Osteoblast (primary cell): ENCODE data around the gene RNASEH2C. TPM values are rescaled to one million over a fixed set of nuclear protein-coding genes. Genes with fewer than 3 reads are reported as not detected.

Source experiments
- DNase-seq: peaks from one replicate; pipeline ENCODE4 v3.0.0; 2011; ENCODE audit warnings: low spot score, mixed read lengths; ENCODE audit not compliant: insufficient read length; ENCODE audit errors: missing footprints
- H2AFZ ChIP-seq: 2 replicates; pipeline ENCODE4 v1.6.0; 2011; ENCODE audit warnings: mild to moderate bottlenecking, low read length
- H3K27ac ChIP-seq: 2 replicates; pipeline ENCODE4 v1.5.1; 2011; ENCODE audit warnings: mild to moderate bottlenecking, low read depth, low read length, moderate library complexity
- H3K27me3 ChIP-seq: 2 replicates; pipeline ENCODE4 v1.6.0; 2012; ENCODE audit warnings: mild to moderate bottlenecking, control low read depth, inconsistent platforms, low read length, moderate library complexity; ENCODE audit not compliant: insufficient read depth
- H3K36me3 ChIP-seq: 2 replicates; pipeline ENCODE4 v1.5.1; 2011; ENCODE audit warnings: mild to moderate bottlenecking, low read length, control low read depth, moderate library complexity; ENCODE audit not compliant: insufficient read depth
- H3K4me1 ChIP-seq: 2 replicates; pipeline ENCODE4 v1.5.1; 2011; ENCODE audit warnings: mild to moderate bottlenecking, low read length, control low read depth, moderate library complexity; ENCODE audit not compliant: insufficient read depth
- H3K4me2 ChIP-seq: 2 replicates; pipeline ENCODE4 v1.6.0; 2011; ENCODE audit warnings: mild to moderate bottlenecking, low read length; ENCODE audit not compliant: insufficient read depth
- H3K4me3 ChIP-seq: fragments of 200-600 bp; sonication (generic); 3 replicates; pipeline ENCODE4 v1.5.1; 2012; ENCODE audit warnings: mild to moderate bottlenecking, low read length, inconsistent platforms; ENCODE audit not compliant: insufficient read depth
- H3K79me2 ChIP-seq: 2 replicates; pipeline ENCODE4 v1.6.0; 2012; ENCODE audit warnings: mild to moderate bottlenecking, low read length, control low read depth, inconsistent platforms; ENCODE audit not compliant: insufficient read depth
- H3K9me3 ChIP-seq: 2 replicates; pipeline ENCODE4 v1.5.1; 2011; ENCODE audit warnings: low read depth, low read length, control low read depth
- H4K20me1 ChIP-seq: 2 replicates; pipeline ENCODE4 v1.6.0; 2012; ENCODE audit warnings: mild to moderate bottlenecking, low read length, control low read depth; ENCODE audit not compliant: insufficient read depth
- total RNA-seq: library from RNA; depleted of rRNA; stranded (reverse); fragments of >200 nt; gene quantifications from 2 replicates; pipeline ENCODE4 v1.2.3, GENCODE V29; 2012
- TF ChIP-seq, protein P1 (sequence below): IDR thresholded peaks from 2 replicates; pipeline ENCODE4 v1.5.1; 2011; ENCODE audit warnings: mild to moderate bottlenecking, low read depth, low read length, moderate library complexity; ENCODE audit errors: extremely low read depth

The RNASEH2C gene
- total RNA-seq, 1 donor = 27.9 TPM

DNA sequence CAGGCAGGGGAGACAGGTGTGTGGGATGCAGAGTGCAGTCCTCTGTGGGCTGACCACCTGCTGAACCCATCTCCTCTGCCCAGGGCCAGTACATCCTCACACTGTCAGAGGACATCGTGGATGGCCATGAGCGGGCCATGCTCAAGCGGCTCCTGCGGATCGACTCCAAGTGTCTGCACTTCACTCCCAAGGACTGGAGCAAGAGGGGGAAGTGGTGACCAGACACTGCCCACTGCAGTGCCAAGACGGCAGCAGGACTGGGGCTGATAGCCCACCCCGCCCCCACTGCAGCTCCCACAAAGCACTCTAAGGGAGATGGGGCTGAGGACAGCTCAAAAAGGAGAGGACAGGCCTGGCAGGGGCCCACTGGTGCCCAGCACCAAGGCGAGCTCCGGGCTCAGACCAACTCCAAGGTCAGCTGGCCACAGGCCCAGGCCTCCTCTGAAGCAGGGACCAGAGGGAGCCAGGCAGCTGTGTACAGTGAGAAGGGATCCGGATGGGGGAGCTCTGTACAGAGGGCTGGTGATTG is 1.6 kb downstream of the RNASEH2C start:
- Histone ChIP-seq H3K27ac (no peak overlapping the region), H3K4me3 (peak overlapping the region; percentile 96), H2AFZ (no peak overlapping the region), H3K4me2 (peak overlapping the region; percentile 97), H3K79me2 (peaks cover 42% of the 10 kb centered on the region), H3K9me3 (no peaks in the 10 kb centered on the region), H3K4me1 (peaks cover 13% of the 10 kb centered on the region), H4K20me1 (peaks cover 24% of the 10 kb centered on the region), H3K36me3 (peaks cover 47% of the 10 kb centered on the region), H3K27me3 (no peaks in the 10 kb centered on the region)
- DNase-seq = no peak
- TF ChIP-seq, protein P1, sequence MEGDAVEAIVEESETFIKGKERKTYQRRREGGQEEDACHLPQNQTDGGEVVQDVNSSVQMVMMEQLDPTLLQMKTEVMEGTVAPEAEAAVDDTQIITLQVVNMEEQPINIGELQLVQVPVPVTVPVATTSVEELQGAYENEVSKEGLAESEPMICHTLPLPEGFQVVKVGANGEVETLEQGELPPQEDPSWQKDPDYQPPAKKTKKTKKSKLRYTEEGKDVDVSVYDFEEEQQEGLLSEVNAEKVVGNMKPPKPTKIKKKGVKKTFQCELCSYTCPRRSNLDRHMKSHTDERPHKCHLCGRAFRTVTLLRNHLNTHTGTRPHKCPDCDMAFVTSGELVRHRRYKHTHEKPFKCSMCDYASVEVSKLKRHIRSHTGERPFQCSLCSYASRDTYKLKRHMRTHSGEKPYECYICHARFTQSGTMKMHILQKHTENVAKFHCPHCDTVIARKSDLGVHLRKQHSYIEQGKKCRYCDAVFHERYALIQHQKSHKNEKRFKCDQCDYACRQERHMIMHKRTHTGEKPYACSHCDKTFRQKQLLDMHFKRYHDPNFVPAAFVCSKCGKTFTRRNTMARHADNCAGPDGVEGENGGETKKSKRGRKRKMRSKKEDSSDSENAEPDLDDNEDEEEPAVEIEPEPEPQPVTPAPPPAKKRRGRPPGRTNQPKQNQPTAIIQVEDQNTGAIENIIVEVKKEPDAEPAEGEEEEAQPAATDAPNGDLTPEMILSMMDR = no peak

DNA sequence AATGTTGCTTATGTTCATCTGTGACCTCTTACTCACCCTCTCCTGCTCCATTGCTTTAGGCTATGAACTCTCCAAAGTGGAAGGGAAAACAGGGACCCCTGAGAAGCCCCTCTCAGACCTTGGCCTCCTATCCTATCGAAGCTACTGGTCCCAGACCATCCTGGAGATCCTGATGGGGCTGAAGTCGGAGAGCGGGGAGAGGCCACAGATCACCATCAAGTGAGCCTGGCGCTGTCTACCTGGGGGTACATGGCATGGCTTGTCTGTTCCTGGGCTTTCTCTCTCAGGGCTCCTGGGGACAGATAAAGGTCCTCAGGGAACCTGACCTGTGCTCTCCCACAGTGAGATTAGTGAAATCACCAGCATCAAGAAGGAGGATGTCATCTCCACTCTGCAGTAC is 2.1 kb downstream of the RNASEH2C start:
- peaks cover 24% of the 10 kb centered on the region for H4K20me1 ChIP-seq
- no peak overlapping the region for H3K27ac ChIP-seq
- peak overlapping the region; percentile 96 for H3K4me3 ChIP-seq
- no peaks in the 10 kb centered on the region for H3K9me3 ChIP-seq
- H3K4me2 ChIP-seq = peak overlapping the region; percentile 97
- no peak overlapping the region for H2AFZ ChIP-seq
- H3K79me2 ChIP-seq = peaks cover 44% of the 10 kb centered on the region
- peaks cover 52% of the 10 kb centered on the region for H3K36me3 ChIP-seq
- H3K4me1 ChIP-seq = peaks cover 13% of the 10 kb centered on the region
- no peak for DNase-seq
- no peaks in the 10 kb centered on the region for H3K27me3 ChIP-seq
- TF ChIP-seq, protein P1 = no peak

DNA sequence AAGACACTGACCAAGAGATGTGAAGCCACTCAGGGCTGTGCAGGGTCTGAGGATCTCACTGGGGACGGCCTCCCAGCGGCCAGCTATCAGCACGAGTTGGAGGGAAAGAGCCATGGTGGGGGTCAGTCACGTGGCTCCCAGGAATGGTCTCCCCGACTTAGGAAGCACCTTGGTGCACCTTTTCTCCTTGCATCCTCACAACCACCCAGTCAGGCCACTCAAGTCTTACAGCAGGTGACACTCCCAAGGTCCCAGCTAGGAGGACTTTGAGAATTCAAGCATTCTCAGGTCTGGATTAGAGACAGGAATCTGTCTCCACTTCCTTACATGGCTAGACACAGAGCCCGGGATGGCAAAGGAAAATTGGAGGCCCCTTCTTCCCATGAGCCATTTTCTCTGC is 2.7 kb downstream of the RNASEH2C start:
- H3K4me2 ChIP-seq = no peak overlapping the region
- H4K20me1 ChIP-seq = peaks cover 24% of the 10 kb centered on the region
- peaks cover 51% of the 10 kb centered on the region for H3K79me2 ChIP-seq
- H3K27ac ChIP-seq = no peak overlapping the region
- DNase-seq = no peak
- H3K36me3 ChIP-seq = peaks cover 55% of the 10 kb centered on the region
- H3K4me1 ChIP-seq = peaks cover 15% of the 10 kb centered on the region
- TF ChIP-seq, protein P1 = no peak
- H3K4me3 ChIP-seq = no peak overlapping the region
- no peak overlapping the region for H2AFZ ChIP-seq
- H3K27me3 ChIP-seq = no peaks in the 10 kb centered on the region
- H3K9me3 ChIP-seq = no peaks in the 10 kb centered on the region

DNA sequence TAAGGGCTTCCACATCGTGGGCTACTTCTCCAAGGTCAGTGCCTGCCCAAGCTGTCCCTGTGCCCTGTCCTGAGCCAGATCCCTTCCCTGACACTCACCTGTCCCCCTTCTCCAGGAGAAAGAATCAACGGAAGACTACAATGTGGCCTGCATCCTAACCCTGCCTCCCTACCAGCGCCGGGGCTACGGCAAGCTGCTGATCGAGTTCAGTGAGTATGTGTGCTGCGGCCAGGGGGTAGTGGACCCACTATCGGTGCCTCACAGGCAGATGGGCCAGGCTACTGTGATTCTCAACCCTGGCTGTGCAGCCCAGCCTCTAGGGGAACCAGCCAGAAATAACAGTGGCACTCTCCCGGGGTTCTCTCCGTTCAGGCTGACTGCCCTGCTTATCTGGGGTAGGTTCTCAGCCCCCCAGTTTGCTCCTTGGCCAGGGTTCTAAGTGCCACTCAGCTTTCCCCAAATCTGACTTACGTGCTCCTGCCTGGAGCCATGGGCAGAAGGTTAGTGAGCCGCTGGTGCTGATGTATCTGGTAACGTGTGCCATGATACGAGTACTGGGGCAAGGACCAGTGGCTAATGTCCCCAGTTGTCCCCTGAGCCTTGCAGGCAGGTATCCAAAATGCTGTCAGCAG is 3.7 kb downstream of the RNASEH2C start:
- Histone ChIP-seq H2AFZ (no peak overlapping the region), H4K20me1 (peaks cover 26% of the 10 kb centered on the region), H3K27ac (no peak overlapping the region), H3K27me3 (no peaks in the 10 kb centered on the region), H3K79me2 (peaks cover 56% of the 10 kb centered on the region), H3K4me3 (no peak overlapping the region), H3K36me3 (peaks cover 55% of the 10 kb centered on the region), H3K4me2 (no peak overlapping the region), H3K4me1 (peaks cover 19% of the 10 kb centered on the region), H3K9me3 (no peaks in the 10 kb centered on the region)
- peak; percentile 30 for DNase-seq
- TF ChIP-seq, protein P1 = no peak
